NOMO-1 treated with dmso at 0.1 percent for 144 hours (cell line): Measurements from ENCODE around the gene CORT.
"Not testable (repeated sequence)": the region's sequence is repeated elsewhere in the genome, so short reads cannot be mapped to it uniquely, and the experiment has no call there.

Experiments
- DNase-seq: peaks from one replicate; lab custom pipeline; 2025; ENCODE audit not compliant: unreplicated experiment; lab: John Stamatoyannopoulos, UW

CORT gene

GRCh38 chr1:10449751-10450150 is at the start of gene CORT:
Gene CORT (plus strand): TSS chr1:10450031. CDS start chr1:10450224, 193 bp downstream.
- DNase-seq, result no peak

GRCh38 chr1:10401281-10401680 is 48.5 kb upstream of the CORT start:
- no peak for DNase-seq

- DNase-seq, result no peak
Measured at GRCh38 chr1:10402729-10403274, 47.0 kb upstream of the CORT start.

- no peak for DNase-seq
Measured at GRCh38 chr1:10407201-10407600, 42.6 kb upstream of the CORT start.

- peak; percentile 91 for DNase-seq
Measured at GRCh38 chr1:10415211-10415930, 34.5 kb upstream of the CORT start.

GRCh38 chr1:10415967-10416366 is 33.9 kb upstream of the CORT start:
- DNase-seq, result not testable (repeated sequence)

- not testable (repeated sequence) for DNase-seq
Measured at GRCh38 chr1:10418741-10419140, 31.1 kb upstream of the CORT start.

- no peak for DNase-seq
Measured at GRCh38 chr1:10419351-10419750, 30.5 kb upstream of the CORT start.

- DNase-seq, result no peak
Measured at GRCh38 chr1:10421637-10422036, 28.2 kb upstream of the CORT start.

GRCh38 chr1:10424034-10424433 is 25.8 kb upstream of the CORT start:
- DNase-seq, result no peak

- no peak for DNase-seq
Measured at GRCh38 chr1:10424651-10425050, 25.2 kb upstream of the CORT start.

- DNase-seq, result not testable (repeated sequence)
Measured at GRCh38 chr1:10425826-10426534, 23.9 kb upstream of the CORT start.

- DNase-seq, result not testable (repeated sequence)
Measured at GRCh38 chr1:10426535-10426848, 23.3 kb upstream of the CORT start.

GRCh38 chr1:10428984-10429383 is 20.8 kb upstream of the CORT start:
- DNase-seq, result no peak

- DNase-seq, result no peak
Measured at GRCh38 chr1:10429868-10430215, 20.0 kb upstream of the CORT start.

GRCh38 chr1:10430216-10431069 is 19.4 kb upstream of the CORT start, which contains the start of gene CENPS:
Gene CENPS (plus strand): TSS chr1:10430433. CDS start chr1:10430518, 85 bp downstream.
- DNase-seq, result peak; percentile 79

- no peak for DNase-seq
Measured at GRCh38 chr1:10431070-10431730, 18.6 kb upstream of the CORT start.

GRCh38 chr1:10432910-10433700 is 16.7 kb upstream of the CORT start:
- no peak for DNase-seq

- no peak for DNase-seq
Measured at GRCh38 chr1:10433790-10434189, 16.0 kb upstream of the CORT start.

GRCh38 chr1:10434590-10434989 is 15.2 kb upstream of the CORT start:
- DNase-seq, result no peak
